Endodermal cell (in vitro differentiated cells): ENCODE data around the gene ABTB2. TPM values are rescaled to one million over a fixed set of nuclear protein-coding genes. Genes with fewer than 3 reads are reported as not detected.

Experiments
- DNase-seq: peaks from one replicate; pipeline ENCODE4 v3.0.0-alpha.2; 2017
- H3K27ac ChIP-seq: 2 replicates; pipeline ENCODE4 v1.5.1; 2013; ENCODE audit warnings: mild to moderate bottlenecking, low read depth, low read length, moderate library complexity
- H3K27me3 ChIP-seq: 2 replicates; pipeline ENCODE4 v1.6.1; 2013; ENCODE audit warnings: mild to moderate bottlenecking, low read length, moderate library complexity; ENCODE audit not compliant: insufficient read depth, control insufficient read depth, poor library complexity, severe bottlenecking
- H3K36me3 ChIP-seq: 2 replicates; pipeline ENCODE4 v1.7.0; 2013; ENCODE audit warnings: mild to moderate bottlenecking, low read length, moderate library complexity; ENCODE audit not compliant: control insufficient read depth, insufficient read depth
- H3K4me1 ChIP-seq: one replicate; pipeline ENCODE4 v1.7.0; 2013; ENCODE audit warnings: low read length; ENCODE audit not compliant: control insufficient read depth, insufficient read depth
- H3K4me3 ChIP-seq: 2 replicates; pipeline ENCODE4 v1.5.1; 2013; ENCODE audit warnings: mild to moderate bottlenecking, low read length, moderate library complexity
- H3K9ac ChIP-seq: 2 replicates; pipeline ENCODE4 v1.6.1; 2013; ENCODE audit warnings: mild to moderate bottlenecking, low read length, moderate library complexity; ENCODE audit not compliant: poor library complexity, severe bottlenecking; ENCODE audit errors: extremely low read depth
- H3K9me3 ChIP-seq: 2 replicates; pipeline ENCODE4 v1.6.1; 2013; ENCODE audit warnings: mild to moderate bottlenecking, low read length, moderate library complexity; ENCODE audit not compliant: control insufficient read depth
- H3K27ac Mint-ChIP-seq: 2 replicates; pipeline ENCODE4 v1.8.0; 2020; ENCODE audit warnings: mixed read lengths
- H3K27me3 Mint-ChIP-seq: 2 replicates; pipeline ENCODE4 v1.8.0; 2021; ENCODE audit warnings: mild to moderate bottlenecking, mixed read lengths; ENCODE audit not compliant: insufficient read depth
- H3K36me3 Mint-ChIP-seq: 2 replicates; pipeline ENCODE4 v1.8.0; 2020; ENCODE audit warnings: low read depth, mixed read lengths
- H3K4me1 Mint-ChIP-seq: 2 replicates; pipeline ENCODE4 v1.8.0; 2020; ENCODE audit warnings: mixed read lengths
- H3K4me3 Mint-ChIP-seq: 2 replicates; pipeline ENCODE4 v1.8.0; 2020; ENCODE audit warnings: mild to moderate bottlenecking, moderate library complexity, mixed read lengths
- H3K9me3 Mint-ChIP-seq: 2 replicates; pipeline ENCODE4 v1.8.0; 2020; ENCODE audit warnings: mild to moderate bottlenecking, mixed read lengths
- CTCF ChIP-seq: fragments of 200-600 bp; sonication (generic); conservative IDR thresholded peaks from 2 replicates; pipeline ENCODE4 v1.5.0; 2021; ENCODE audit warnings: antibody characterized with exemption, mild to moderate bottlenecking
- WGBS, 2 experiments: methylation state at CpG; one replicate each; pipeline versions ENCODE4 v1.1.5 to v1.1.7; 2013; ENCODE audit warnings: missing lambda C conversion rate in 2 of 2, mixed read lengths in 1 of 2; ENCODE audit not compliant: insufficient coverage in 1 of 2, insufficient read length in 1 of 2; 5-methylcytosine and 5-hydroxymethylcytosine counted together
- total RNA-seq, 2 donors: library from RNA; stranded (reverse); fragmentation: NEBNext Ultra II Directional in 1 of 2; extraction: Animal tissue kit (Norgen Biotek cat#: 25700) in 1 of 2; gene quantifications; 2 replicates in 1 of 2; 3 replicates in 1 of 2; pipeline ENCODE4 v1.2.1, GENCODE V29; 2021

ABTB2 gene
- total RNA-seq, 2 donors from 2014 or later: 2.9 to 5.2 TPM

GRCh38 chr11:34305780-34306179 lies 52.0 kb downstream of the ABTB2 start:
- H3K9ac ChIP-seq: no peak overlapping the region
- H3K4me3 ChIP-seq: no peak overlapping the region
- Mint-ChIP-seq H3K4me3 (no peak overlapping the region), H3K4me1 (peaks cover 51% of the 10 kb centered on the region), H3K36me3 (no peaks in the 10 kb centered on the region), H3K27me3 (peaks cover 18% of the 10 kb centered on the region), H3K9me3 (no peaks in the 10 kb centered on the region), H3K27ac (no peak overlapping the region)
- H3K36me3 ChIP-seq: no peaks in the 10 kb centered on the region
- TF ChIP-seq CTCF: no peak
- no peaks in the 10 kb centered on the region for H3K9me3 ChIP-seq
- no peak overlapping the region for H3K27ac ChIP-seq
- DNase-seq: no peak
- peaks cover 6% of the 10 kb centered on the region for H3K4me1 ChIP-seq
- WGBS, 2 experiments: 100% methylated on average over 1 of the region's 1 CpG
- H3K27me3 ChIP-seq: no peaks in the 10 kb centered on the region

- Histone ChIP-seq H3K9ac (no peak overlapping the region), H3K9me3 (no peaks in the 10 kb centered on the region), H3K4me1 (peaks cover 10% of the 10 kb centered on the region), H3K4me3 (no peak overlapping the region), H3K27me3 (no peaks in the 10 kb centered on the region), H3K36me3 (no peaks in the 10 kb centered on the region), H3K27ac (no peak overlapping the region)
- TF ChIP-seq CTCF: no peak
- Mint-ChIP-seq H3K27ac (no peak overlapping the region), H3K36me3 (no peaks in the 10 kb centered on the region), H3K9me3 (no peaks in the 10 kb centered on the region), H3K4me1 (peaks cover 51% of the 10 kb centered on the region), H3K27me3 (peaks cover 12% of the 10 kb centered on the region), H3K4me3 (no peak overlapping the region)
- 95 to 100% methylated on average over 6 to 7 of the region's 7 CpGs for WGBS, 2 experiments
- no peak for DNase-seq
These were observed 52.6 kb downstream of the ABTB2 start for GRCh38 chr11:34305193-34305592.

GRCh38 chr11:34303028-34303570 lies 54.7 kb downstream of the ABTB2 start:
- TF ChIP-seq CTCF: no peak
- Mint-ChIP-seq H3K27ac (peak overlapping the region; percentile 90), H3K4me1 (peaks cover 54% of the 10 kb centered on the region), H3K36me3 (no peaks in the 10 kb centered on the region), H3K9me3 (no peaks in the 10 kb centered on the region), H3K4me3 (no peak overlapping the region), H3K27me3 (peaks cover 2% of the 10 kb centered on the region)
- no peak for DNase-seq
- Histone ChIP-seq H3K27me3 (no peaks in the 10 kb centered on the region), H3K9me3 (no peaks in the 10 kb centered on the region), H3K36me3 (no peaks in the 10 kb centered on the region), H3K9ac (no peak overlapping the region), H3K4me3 (no peak overlapping the region), H3K27ac (no peak overlapping the region), H3K4me1 (peaks cover 20% of the 10 kb centered on the region)
- WGBS, 2 experiments: 88 to 100% methylated on average over 1 to 4 of the region's 4 CpGs
